Stimulated activated CD4-positive, alpha-beta T cell treated with anti-CD3 and anti-CD28 coated beads, TNF-alpha, amount 100 ng/mL, for 1 hour (primary cell): Measurements from ENCODE around the gene GABRR3.
A peak's percentile ranks its signal among the peaks of the same experiment; 100 is the strongest.

ENCODE experiments used
- DNase-seq, 3 donors: peaks; one replicate each; pipeline ENCODE4 v3.0.0-alpha.2; 2020; ENCODE audit warnings: low read depth in 3 of 3, low spot score in 1 of 3

The GABRR3 gene

GRCh38 chr3:98035208-98035607, at the start of gene GABRR3:
GABRR3 (minus strand) TSS chr3:98035315; CDS start chr3:98034987, 328 bp downstream.
- no peak for DNase-seq

- no peak for DNase-seq
Measured at GRCh38 chr3:98073486-98073885, 38.4 kb upstream of the GABRR3 start.

GRCh38 chr3:98070840-98071239, 35.7 kb upstream of the GABRR3 start:
- no peak for DNase-seq

- DNase-seq = no peak
Measured at GRCh38 chr3:98068824-98069223, 33.7 kb upstream of the GABRR3 start.

GRCh38 chr3:98058244-98058960, 23.3 kb upstream of the GABRR3 start:
- no peak for DNase-seq

- DNase-seq = no peak
Measured at GRCh38 chr3:98057631-98058030, 22.5 kb upstream of the GABRR3 start.

GRCh38 chr3:98056035-98056434, 20.9 kb upstream of the GABRR3 start:
- DNase-seq = no peak

- DNase-seq = no peak
Measured at GRCh38 chr3:98049271-98049670, 14.2 kb upstream of the GABRR3 start.

GRCh38 chr3:98048586-98048985, 13.5 kb upstream of the GABRR3 start:
- DNase-seq = no peak

- no peak for DNase-seq
Measured at GRCh38 chr3:98041350-98041749, 6.2 kb upstream of the GABRR3 start.

GRCh38 chr3:98039322-98040024, 4.4 kb upstream of the GABRR3 start:
- DNase-seq = peak; percentile 20 to 34 (median 31)

- no peak for DNase-seq
Measured at GRCh38 chr3:98038876-98039275, 3.8 kb upstream of the GABRR3 start.

- DNase-seq = no peak
Measured at GRCh38 chr3:98038286-98038685, 3.2 kb upstream of the GABRR3 start.

GRCh38 chr3:98034486-98034885, 629 bp downstream of the GABRR3 start:
- no peak for DNase-seq

- DNase-seq = no peak
Measured at GRCh38 chr3:98034036-98034435, 1.1 kb downstream of the GABRR3 start.

- DNase-seq = no peak
Measured at GRCh38 chr3:98032904-98033303, 2.2 kb downstream of the GABRR3 start.

- DNase-seq = no peak
Measured at GRCh38 chr3:98032265-98032664, 2.9 kb downstream of the GABRR3 start.

- no peak for DNase-seq
Measured at GRCh38 chr3:98029083-98029482, 6.0 kb downstream of the GABRR3 start.

- DNase-seq = no peak
Measured at GRCh38 chr3:98027085-98027446, 8.0 kb downstream of the GABRR3 start.

GRCh38 chr3:98026425-98027084, 8.6 kb downstream of the GABRR3 start:
- no peak for DNase-seq

- no peak for DNase-seq
Measured at GRCh38 chr3:98025392-98025945, 9.6 kb downstream of the GABRR3 start.
